Mesenchymal stem cell (in vitro differentiated cells and primary cell): ENCODE results near the gene MKNK1.

Experiments
- DNase-seq: peaks from one replicate; pipeline ENCODE4 v3.0.0-alpha.2; 2013
- H2AFZ ChIP-seq: one replicate; pipeline ENCODE4 v1.6.1; 2013; ENCODE audit warnings: low read depth, mild to moderate bottlenecking, control low read depth, inconsistent platforms, low read length, moderate library complexity
- H2AK5ac ChIP-seq: 2 replicates; pipeline ENCODE4 v1.6.1; 2013; ENCODE audit warnings: low read length, moderate library complexity, mild to moderate bottlenecking, inconsistent platforms; ENCODE audit not compliant: severe bottlenecking
- H2BK120ac ChIP-seq: one replicate; pipeline ENCODE4 v1.6.1; 2013; ENCODE audit warnings: low read depth, mild to moderate bottlenecking, inconsistent platforms, low read length, moderate library complexity
- H2BK12ac ChIP-seq, 2 experiments: one replicate each; pipeline ENCODE4 v1.6.1; 2013; ENCODE audit warnings: inconsistent platforms in 2 of 2, low read length in 2 of 2, mild to moderate bottlenecking in 2 of 2, moderate library complexity in 2 of 2, control low read depth in 1 of 2
- H2BK15ac ChIP-seq: one replicate; pipeline ENCODE4 v1.6.1; 2013; ENCODE audit warnings: mild to moderate bottlenecking, low read depth, inconsistent platforms; ENCODE audit not compliant: poor library complexity, severe bottlenecking
- H2BK5ac ChIP-seq: 2 replicates; pipeline ENCODE4 v1.6.1; 2013; ENCODE audit warnings: low read depth, mild to moderate bottlenecking, low read length, control low read depth, inconsistent platforms; ENCODE audit not compliant: poor library complexity, severe bottlenecking
- H3K14ac ChIP-seq, 2 experiments: one replicate each; pipeline ENCODE4 v1.6.1; 2013; ENCODE audit warnings: inconsistent platforms in 2 of 2, low read length in 2 of 2, control low read depth in 1 of 2, mild to moderate bottlenecking in 1 of 2, moderate library complexity in 1 of 2
- H3K18ac ChIP-seq, 2 experiments: one replicate each; pipeline ENCODE4 v1.6.1; 2013; ENCODE audit warnings: inconsistent platforms in 2 of 2, low read length in 2 of 2, control low read depth in 1 of 2, low read depth in 1 of 2, mild to moderate bottlenecking in 1 of 2
- H3K23ac ChIP-seq, 2 experiments: one replicate each; pipeline ENCODE4 v1.6.1; 2013; ENCODE audit warnings: inconsistent platforms in 2 of 2, low read length in 2 of 2, mild to moderate bottlenecking in 2 of 2, moderate library complexity in 2 of 2, control low read depth in 1 of 2
- H3K27ac ChIP-seq: 2 replicates; pipeline ENCODE4 v1.5.1; 2013; ENCODE audit warnings: mild to moderate bottlenecking, moderate library complexity, low read length, control low read depth, inconsistent platforms; ENCODE audit not compliant: poor library complexity, severe bottlenecking
- H3K27me3 ChIP-seq, 2 experiments: 2 replicates each; pipeline versions ENCODE4 v1.6.1 to v1.7.0; 2013; ENCODE audit warnings: low read length in 2 of 2, mild to moderate bottlenecking in 2 of 2, moderate library complexity in 2 of 2, control low read depth in 1 of 2, inconsistent platforms in 1 of 2; ENCODE audit not compliant: control insufficient read depth in 1 of 2, insufficient read depth in 1 of 2
- H3K36me3 ChIP-seq, 2 experiments: 2 replicates each; pipeline versions ENCODE4 v1.6.1 to v1.7.0; 2013; ENCODE audit warnings: low read length in 2 of 2, control low read depth in 1 of 2, inconsistent platforms in 1 of 2, low read depth in 1 of 2, mild to moderate bottlenecking in 1 of 2; ENCODE audit not compliant: insufficient read depth in 2 of 2, control insufficient read depth in 1 of 2
- H3K4ac ChIP-seq, 2 experiments: one replicate each; pipeline ENCODE4 v1.6.1; 2013; ENCODE audit warnings: inconsistent platforms in 2 of 2, low read length in 2 of 2, mild to moderate bottlenecking in 2 of 2, moderate library complexity in 2 of 2, control low read depth in 1 of 2, low read depth in 1 of 2
- H3K4me1 ChIP-seq: 2 replicates; pipeline ENCODE4 v1.6.1; 2013; ENCODE audit warnings: low read depth, low read length, control low read depth; ENCODE audit not compliant: control insufficient read depth, insufficient read depth
- H3K4me2 ChIP-seq: 2 replicates; pipeline ENCODE4 v1.6.1; 2013; ENCODE audit warnings: low read length, mild to moderate bottlenecking, inconsistent platforms; ENCODE audit not compliant: poor library complexity, severe bottlenecking
- H3K4me3 ChIP-seq, 2 experiments: 2 replicates each; pipeline versions ENCODE4 v1.5.1 to v1.7.0; 2013; ENCODE audit warnings: low read length in 2 of 2, mild to moderate bottlenecking in 2 of 2, control low read depth in 1 of 2, low read depth in 1 of 2; ENCODE audit not compliant: insufficient read depth in 1 of 2
- H3K79me1 ChIP-seq: replicated peaks from 2 replicates; pipeline ENCODE4 v1.6.1; 2013; ENCODE audit warnings: mild to moderate bottlenecking, control low read depth, low read length, inconsistent platforms; ENCODE audit not compliant: poor library complexity, severe bottlenecking
- H3K9ac ChIP-seq: 2 replicates; pipeline ENCODE4 v1.7.0; 2013; ENCODE audit warnings: mild to moderate bottlenecking, low read length, moderate library complexity
- H3K9me3 ChIP-seq: 2 replicates; pipeline ENCODE4 v1.7.0; 2013; ENCODE audit warnings: mild to moderate bottlenecking, low read length; ENCODE audit not compliant: control insufficient read depth
- H4K8ac ChIP-seq: one replicate; pipeline ENCODE4 v1.6.1; 2013; ENCODE audit warnings: inconsistent platforms, mild to moderate bottlenecking, low read length, moderate library complexity
- H4K91ac ChIP-seq: one replicate; pipeline ENCODE4 v1.6.1; 2013; ENCODE audit warnings: mild to moderate bottlenecking, low read length, inconsistent platforms
- WGBS: methylation state at CpG from one replicate; pipeline ENCODE4 v1.1.7; 2013; ENCODE audit warnings: mixed read lengths; 5-methylcytosine and 5-hydroxymethylcytosine counted together

MKNK1 gene

DNA sequence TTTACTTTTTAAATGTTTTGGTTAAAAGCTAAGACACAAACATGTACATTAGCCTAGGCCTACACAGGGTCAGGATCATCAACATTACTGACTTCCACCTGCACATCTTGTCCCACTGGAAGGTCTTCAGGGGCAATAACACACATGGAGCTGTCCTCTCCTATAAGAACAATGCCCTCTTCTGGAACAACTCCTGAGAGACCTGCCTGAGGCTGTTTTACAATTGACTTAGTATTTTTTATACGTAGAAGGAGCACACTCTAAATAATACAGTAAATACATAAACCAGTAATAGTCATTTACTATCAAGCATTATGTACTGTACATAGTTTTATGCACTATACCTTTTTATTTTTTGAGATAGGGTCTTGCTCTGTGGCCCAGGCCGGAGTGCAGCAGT is 26.7 kb upstream of the MKNK1 start:
- Histone ChIP-seq H4K91ac (no peak overlapping the region), H2BK120ac (no peak overlapping the region), H3K36me3 (peaks cover 13 to 52% of the 10 kb centered on the region in 2 experiments), H2AFZ (no peak overlapping the region), H3K23ac (no peak overlapping the region), H3K4me2 (no peak overlapping the region), H3K27ac (no peak overlapping the region), H3K27me3 (no peaks in the 10 kb centered on the region), H3K79me1 (no peaks in the 10 kb centered on the region), H3K4ac (no peak overlapping the region), H3K9me3 (no peaks in the 10 kb centered on the region), H4K8ac (no peak overlapping the region), H3K9ac (no peak overlapping the region), H2BK12ac (no peak overlapping the region), H2BK15ac (no peak overlapping the region), H3K4me1 (no peaks in the 10 kb centered on the region), H3K4me3 (no peak overlapping the region), H3K14ac (no peak overlapping the region), H2BK5ac (no peak overlapping the region), H3K18ac (no peak overlapping the region), H2AK5ac (no peak overlapping the region)
- 97% methylated on average over 1 of the region's 2 CpGs for WGBS
- DNase-seq: no peak

GRCh38 chr1:46623743-46624644 is 19.9 kb upstream of the MKNK1 start:
- H2BK120ac ChIP-seq: no peak overlapping the region
- no peak overlapping the region for H4K91ac ChIP-seq
- H2AFZ ChIP-seq: no peak overlapping the region
- H2AK5ac ChIP-seq: no peak overlapping the region
- H3K27ac ChIP-seq: no peak overlapping the region
- H3K4ac ChIP-seq: no peak overlapping the region
- peak; percentile 33 for DNase-seq
- WGBS: 66% methylated on average over 4 of the region's 4 CpGs
- H3K27me3 ChIP-seq: peaks cover 4 to 10% of the 10 kb centered on the region in 2 experiments
- H4K8ac ChIP-seq: no peak overlapping the region
- no peak overlapping the region for H3K23ac ChIP-seq
- H3K14ac ChIP-seq: peak overlapping the region in 1 of 2 experiments; percentile 53
- no peak overlapping the region for H2BK5ac ChIP-seq
- no peak overlapping the region for H3K4me2 ChIP-seq
- H3K4me1 ChIP-seq: peaks cover 5% of the 10 kb centered on the region
- H3K18ac ChIP-seq: no peak overlapping the region
- H2BK12ac ChIP-seq: no peak overlapping the region
- no peaks in the 10 kb centered on the region for H3K36me3 ChIP-seq
- no peak overlapping the region for H3K9ac ChIP-seq
- no peaks in the 10 kb centered on the region for H3K79me1 ChIP-seq
- no peak overlapping the region for H3K4me3 ChIP-seq
- no peak overlapping the region for H2BK15ac ChIP-seq
- no peaks in the 10 kb centered on the region for H3K9me3 ChIP-seq

DNA sequence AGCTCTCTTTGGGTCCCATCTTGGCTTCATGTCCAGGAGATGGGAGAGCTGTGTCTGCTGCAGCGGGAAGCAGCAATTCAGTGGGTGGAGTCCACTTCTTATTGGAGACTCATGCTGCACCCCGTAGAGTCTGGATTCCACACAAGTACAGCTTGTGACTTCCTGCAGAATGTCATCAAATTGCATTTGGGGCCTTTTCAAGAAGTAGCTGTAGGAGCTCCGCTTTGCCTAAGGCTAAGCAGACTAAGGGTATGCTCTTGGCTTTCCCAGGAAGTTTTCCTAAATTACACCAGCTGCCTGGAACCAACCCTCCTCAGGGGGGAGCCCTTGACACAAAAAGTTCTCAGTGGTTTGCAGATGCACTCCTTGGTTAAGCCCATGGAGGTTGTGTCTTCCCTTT is 18.3 kb upstream of the MKNK1 start:
- peak; percentile 44 for DNase-seq
- no peak overlapping the region for H3K23ac ChIP-seq
- no peaks in the 10 kb centered on the region for H3K36me3 ChIP-seq
- no peaks in the 10 kb centered on the region for H3K9me3 ChIP-seq
- H2AFZ ChIP-seq: no peak overlapping the region
- H2BK120ac ChIP-seq: no peak overlapping the region
- H3K9ac ChIP-seq: peak overlapping the region; percentile 42
- peaks cover 4 to 13% of the 10 kb centered on the region in 2 experiments for H3K27me3 ChIP-seq
- H2BK15ac ChIP-seq: no peak overlapping the region
- no peaks in the 10 kb centered on the region for H3K79me1 ChIP-seq
- H3K4me2 ChIP-seq: peak overlapping the region; percentile 13
- H2BK5ac ChIP-seq: no peak overlapping the region
- no peak overlapping the region for H2BK12ac ChIP-seq
- H3K4ac ChIP-seq: no peak overlapping the region
- H3K18ac ChIP-seq: no peak overlapping the region
- H3K4me3 ChIP-seq: peak overlapping the region in 1 of 2 experiments; percentile 34
- H3K4me1 ChIP-seq: peaks cover 5% of the 10 kb centered on the region
- no peak overlapping the region for H4K8ac ChIP-seq
- H3K27ac ChIP-seq: no peak overlapping the region
- no peak overlapping the region for H4K91ac ChIP-seq
- no peak overlapping the region for H3K14ac ChIP-seq
- WGBS: 68% methylated on average over 3 of the region's 3 CpGs
- no peak overlapping the region for H2AK5ac ChIP-seq

GRCh38 chr1:46621930-46622329 is 17.9 kb upstream of the MKNK1 start:
- no peaks in the 10 kb centered on the region for H3K9me3 ChIP-seq

More at GRCh38 chr1:46621930-46622329, 17.9 kb upstream of the MKNK1 start:
- Histone ChIP-seq H3K4ac (no peak overlapping the region), H2BK15ac (no peak overlapping the region), H3K9ac (peak overlapping the region; percentile 42), H3K14ac (no peak overlapping the region), H2AK5ac (no peak overlapping the region), H4K91ac (no peak overlapping the region), H3K79me1 (no peaks in the 10 kb centered on the region), H3K27ac (no peak overlapping the region), H3K4me3 (peak overlapping the region in 1 of 2 experiments; percentile 34), H4K8ac (no peak overlapping the region), H3K4me2 (peak overlapping the region; percentile 13), H3K23ac (no peak overlapping the region), H3K4me1 (peaks cover 7% of the 10 kb centered on the region), H3K18ac (no peak overlapping the region), H3K36me3 (no peaks in the 10 kb centered on the region), H2AFZ (no peak overlapping the region), H3K27me3 (peaks cover 4 to 13% of the 10 kb centered on the region in 2 experiments), H2BK12ac (no peak overlapping the region), H2BK5ac (no peak overlapping the region), H2BK120ac (no peak overlapping the region)
- WGBS: 78% methylated on average over 6 of the region's 7 CpGs
- DNase-seq: no peak
